ENCODE measurements around the gene PLEKHB2.
A peak's percentile ranks its signal among the peaks of the same experiment; 100 is the strongest.
"Not testable (repeated sequence)": the region's sequence is repeated elsewhere in the genome, so short reads cannot be mapped to it uniquely, and the experiment has no call there.

Gene PLEKHB2

GRCh38 chr2:131145040-131145439 lies 39.9 kb downstream of the PLEKHB2 start:
- DNase-seq: no peak

- DNase-seq: no peak
Measured at GRCh38 chr2:131146231-131146630, 41.1 kb downstream of the PLEKHB2 start.

DNA sequence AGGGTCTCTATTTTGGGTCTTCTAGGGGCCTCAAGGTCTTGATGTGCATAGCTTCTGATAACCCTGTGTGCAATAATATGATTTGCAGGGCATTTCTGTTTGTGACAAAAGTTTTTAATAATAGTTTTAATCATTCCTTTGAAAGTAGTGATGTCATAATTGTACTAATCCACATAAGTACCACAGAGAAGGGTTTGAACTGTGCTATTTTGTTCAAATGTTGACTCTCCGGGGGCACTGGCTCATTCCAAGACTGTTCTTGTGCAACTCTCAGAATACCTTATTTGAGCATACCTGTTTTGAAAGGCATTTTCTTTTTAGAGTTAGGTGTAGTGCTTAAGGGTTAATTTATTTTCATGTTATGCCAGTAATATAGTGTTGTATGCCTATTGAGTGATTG lies 41.6 kb downstream of the PLEKHB2 start:
- no peak for DNase-seq

DNA sequence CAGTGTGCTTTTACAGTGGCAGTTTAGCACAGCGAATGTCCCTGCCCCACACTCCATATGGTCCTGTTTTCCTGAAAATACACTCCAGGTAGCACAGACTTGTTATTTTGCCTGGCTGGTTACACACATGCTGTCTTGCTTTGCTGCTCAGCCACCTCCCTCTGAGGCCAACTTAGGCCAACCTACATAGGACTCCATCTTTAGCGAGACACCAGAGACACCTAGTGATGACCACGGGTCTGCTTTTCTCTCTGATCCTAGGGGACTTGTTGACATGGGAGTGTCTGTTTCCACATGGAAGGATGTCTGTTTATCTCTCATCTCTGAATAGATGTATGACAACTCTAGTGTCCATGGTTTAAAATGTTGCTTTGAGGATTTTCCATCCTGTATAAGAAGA lies 43.3 kb downstream of the PLEKHB2 start:
- DNase-seq: peak; percentile 96

GRCh38 chr2:131150109-131150508 lies 45.0 kb downstream of the PLEKHB2 start:
- DNase-seq: not testable (repeated sequence)

DNA sequence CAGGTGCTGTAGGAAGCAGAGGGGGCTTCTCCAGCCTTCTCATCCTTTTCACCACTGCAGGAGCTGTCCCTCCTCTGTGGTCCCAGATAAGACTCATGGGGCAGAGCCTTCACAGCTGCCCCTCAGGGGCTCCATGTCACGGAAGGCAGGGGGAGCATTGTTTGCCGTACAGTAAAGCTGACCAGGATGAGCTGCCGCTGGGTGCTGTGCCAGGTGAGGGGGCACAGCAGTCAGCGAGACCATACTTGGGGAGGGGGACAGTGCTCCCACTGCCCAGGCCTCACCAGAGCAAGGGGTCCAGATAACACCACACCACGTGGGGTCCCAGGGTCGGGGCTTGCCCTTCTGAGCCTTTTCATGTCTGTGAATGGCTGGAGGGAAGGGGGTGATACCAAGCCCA lies 46.3 kb downstream of the PLEKHB2 start:
- DNase-seq: no peak

DNA sequence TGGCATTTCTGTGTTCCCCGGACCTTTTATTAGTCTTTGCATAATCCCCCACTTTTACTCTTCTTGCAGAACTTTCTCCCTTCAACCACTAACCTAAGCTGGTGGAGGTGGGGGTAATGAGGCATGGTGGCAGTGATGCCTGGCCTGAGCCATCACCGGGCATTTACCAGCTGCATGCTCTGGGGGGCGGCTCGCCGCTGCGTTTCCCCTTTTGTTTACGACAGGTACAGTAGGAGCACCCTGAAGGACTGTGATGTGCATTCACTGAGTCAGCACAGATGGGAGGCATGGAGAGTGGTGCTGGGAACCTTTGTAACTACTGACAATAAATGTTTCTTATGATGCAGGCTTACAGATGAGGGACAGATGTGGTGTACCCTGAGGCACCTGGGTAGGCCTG lies 46.9 kb downstream of the PLEKHB2 start:
- DNase-seq: no peak

- DNase-seq: peak; percentile 41
Measured at GRCh38 chr2:131153529-131153928, 48.4 kb downstream of the PLEKHB2 start.

DNA sequence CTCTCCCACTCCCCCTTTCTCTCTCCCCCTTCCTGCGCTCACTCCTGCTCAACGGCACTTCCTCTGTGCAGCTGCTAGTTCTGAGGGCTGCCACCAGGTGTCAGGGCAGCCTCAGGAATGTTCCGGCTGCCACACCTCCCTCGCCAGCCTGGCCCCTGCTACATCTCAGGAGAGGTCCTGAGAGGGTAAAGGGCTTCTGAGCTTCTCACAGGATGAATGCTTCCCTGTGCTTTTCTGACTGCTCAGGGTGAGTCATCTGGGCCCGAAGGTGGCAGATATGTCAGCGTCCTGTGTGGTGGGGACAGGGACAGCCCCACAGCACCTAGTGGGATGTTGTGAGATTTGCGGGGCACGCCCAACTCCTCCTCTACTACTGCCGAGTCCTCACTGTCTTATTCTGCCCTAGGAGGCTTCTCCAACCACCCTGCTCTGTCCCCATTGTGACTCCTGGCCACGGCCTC lies 49.0 kb downstream of the PLEKHB2 start:
- DNase-seq: peak; percentile 75

GRCh38 chr2:131154647-131155046 lies 49.5 kb downstream of the PLEKHB2 start:
- DNase-seq: no peak

DNA sequence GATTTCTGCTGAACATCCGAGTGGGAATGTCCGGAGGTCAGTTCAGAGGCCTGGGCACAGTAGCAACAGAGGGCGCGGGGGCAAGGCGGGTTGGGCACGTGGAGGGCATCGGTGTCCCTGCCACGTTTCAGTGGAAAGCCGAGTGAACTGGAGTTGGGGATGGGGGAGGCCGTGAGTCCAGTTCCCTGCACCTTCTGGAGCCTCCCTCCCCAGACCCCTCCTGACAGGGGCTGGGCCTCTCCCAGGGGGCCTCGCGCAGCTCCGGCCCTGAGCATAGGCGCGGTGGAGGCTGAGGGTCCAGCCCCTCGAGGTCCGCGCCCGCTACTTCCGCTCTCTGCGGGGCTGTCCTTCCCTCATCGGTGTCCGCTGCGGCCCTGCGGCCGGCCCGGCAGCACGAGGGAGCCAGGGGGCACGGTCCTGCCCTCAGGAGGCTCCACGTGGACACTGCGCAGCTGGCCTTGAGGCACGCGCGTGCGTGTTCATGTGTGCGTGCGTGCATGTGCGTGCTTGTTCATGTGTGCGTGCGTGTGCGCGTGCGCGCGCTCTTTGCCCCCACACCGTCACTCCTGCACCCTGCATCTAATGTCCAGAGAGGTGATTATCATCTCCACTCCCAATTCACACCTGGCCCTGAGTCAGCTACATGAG lies 50.2 kb downstream of the PLEKHB2 start:
- DNase-seq: no peak

GRCh38 chr2:131156452-131157149 lies 51.5 kb downstream of the PLEKHB2 start:
- DNase-seq: no peak

DNA sequence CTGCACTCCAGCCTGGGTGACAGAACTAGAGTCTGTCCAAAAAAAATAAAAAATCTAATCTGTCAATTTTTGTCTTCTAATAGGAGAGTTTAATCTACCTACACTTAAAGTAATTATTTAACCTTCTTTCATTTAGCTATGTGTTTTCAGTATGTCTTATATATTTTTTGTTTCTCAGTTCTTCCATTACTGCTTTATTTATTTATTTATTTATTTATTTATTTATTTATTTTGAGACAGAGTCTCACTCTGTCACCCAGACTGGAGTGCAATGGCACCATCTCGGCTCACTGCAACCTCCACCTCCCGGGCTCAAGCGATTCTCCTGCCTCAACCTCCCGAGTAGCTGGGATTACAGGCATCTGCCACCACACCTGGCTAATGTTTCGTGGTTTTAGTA lies 60.4 kb downstream of the PLEKHB2 start:
- not testable (repeated sequence) for DNase-seq

DNA sequence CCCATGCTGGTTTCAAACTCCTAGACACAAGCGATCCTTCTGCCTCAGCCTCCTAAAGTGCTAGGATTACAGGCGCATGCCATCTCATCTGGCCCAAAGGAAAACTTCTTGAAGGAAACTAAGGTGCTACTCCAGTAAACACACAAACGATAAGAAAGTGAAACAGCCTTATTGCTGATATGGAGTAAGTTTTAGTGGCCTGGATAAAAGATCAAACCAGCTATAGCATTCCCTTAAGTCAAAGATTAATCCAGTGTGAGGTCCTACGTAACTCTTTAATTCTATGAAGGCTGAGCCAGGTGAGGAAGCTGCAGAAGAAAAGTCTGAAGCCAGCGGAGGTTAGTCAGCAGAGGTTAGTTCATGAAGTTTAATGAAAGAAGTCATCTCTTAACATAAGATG lies 63.4 kb downstream of the PLEKHB2 start:
- DNase-seq: no peak

DNA sequence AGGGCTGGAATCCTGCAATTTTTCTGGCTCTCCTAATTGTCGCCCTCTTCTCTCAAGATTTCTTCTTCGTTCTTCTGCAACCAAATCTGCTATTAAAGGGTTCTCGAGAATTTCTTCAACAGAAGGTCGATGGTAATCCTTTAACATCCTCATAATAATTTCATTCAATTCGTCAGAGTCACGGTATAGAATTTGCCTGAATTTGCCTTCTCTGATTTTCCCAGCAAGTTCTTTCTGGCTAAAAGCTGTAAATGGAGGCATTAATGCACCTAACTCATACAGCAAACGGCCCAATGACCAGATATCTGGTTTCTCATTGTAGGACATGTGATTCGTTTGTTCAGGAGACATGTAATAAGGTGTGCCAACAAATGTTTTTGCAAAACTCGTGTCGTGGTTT lies 72.9 kb downstream of the PLEKHB2 start:
- DNase-seq: not testable (repeated sequence)

DNA sequence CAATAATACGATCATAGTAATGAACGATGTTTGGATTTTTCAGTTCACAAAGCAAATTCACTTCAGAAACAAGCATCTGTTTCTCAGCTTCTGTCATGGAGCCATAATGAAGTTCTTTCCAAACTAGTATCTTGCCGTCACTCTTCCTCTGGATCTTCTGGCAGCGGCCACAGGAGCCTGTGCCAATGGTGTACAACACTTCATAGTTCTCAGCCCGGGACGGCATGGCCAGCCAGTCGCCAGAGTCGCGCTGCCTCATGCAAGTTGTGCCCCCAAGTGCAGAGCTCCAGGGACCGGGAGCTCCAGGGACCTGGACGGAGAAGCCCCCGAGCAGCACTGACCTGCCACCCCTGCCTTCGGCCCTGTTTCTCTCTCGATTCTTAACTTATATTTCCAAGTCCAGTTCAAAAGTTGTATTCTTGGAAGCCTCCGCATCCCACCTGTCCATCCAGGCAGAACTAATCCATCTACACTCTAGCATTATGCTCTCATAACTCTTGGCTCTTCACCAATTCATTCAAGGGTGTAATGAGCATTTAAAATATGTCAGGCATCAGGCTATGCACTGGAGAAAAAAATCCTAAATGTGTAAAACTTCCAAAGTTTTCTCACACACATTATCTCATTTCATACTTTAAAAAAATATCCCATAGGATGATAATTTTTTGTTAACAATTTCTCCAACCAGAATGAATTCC lies 73.7 kb downstream of the PLEKHB2 start:
- DNase-seq: peak; percentile 39

- not testable (repeated sequence) for DNase-seq
Measured at GRCh38 chr2:131181451-131181850, 76.3 kb downstream of the PLEKHB2 start.

DNA sequence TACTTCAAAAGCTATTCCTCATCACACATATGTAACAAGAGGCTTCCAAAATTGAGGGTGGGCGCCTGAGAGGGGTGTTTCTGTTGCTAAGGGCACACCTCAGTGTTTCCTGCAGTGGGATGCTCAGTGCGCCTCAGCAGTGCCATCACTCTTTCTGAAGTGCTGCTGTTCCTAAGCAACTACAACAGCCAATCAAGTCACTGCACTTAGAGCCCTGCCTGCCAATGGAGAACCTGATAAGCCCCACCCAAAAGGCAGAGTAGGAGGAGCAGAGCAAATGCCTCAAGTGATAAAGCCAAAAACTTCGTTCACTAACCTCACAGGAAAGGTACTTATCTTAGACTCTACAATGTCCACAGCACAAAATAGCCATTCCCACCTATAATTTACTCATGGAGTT lies 88.3 kb downstream of the PLEKHB2 start:
- DNase-seq: not testable (repeated sequence)

GRCh38 chr2:131196186-131196585 lies 91.0 kb downstream of the PLEKHB2 start:
- DNase-seq: not testable (repeated sequence)

Measured in NCI-H2171 treated with DMSO at 0.1 percent for 48 hours (cell line).